Left lung (tissue), 10 donors: ENCODE data around the gene SPRYD3. TPM values are rescaled to one million over a fixed set of nuclear protein-coding genes. Genes with fewer than 3 reads are reported as not detected.

ENCODE experiments used
- ATAC-seq: fragments of 200-7000 bp; cut with Tn5 transposase; one replicate; pipeline ENCODE4 v1.9.1; 2020; ENCODE audit warnings: moderate library complexity
- DNase-seq, 4 donors: peaks; one replicate each; pipeline ENCODE4 v3.0.0-alpha.2; 2013 to 2020
- H3K27ac ChIP-seq, 2 donors: fragments of 200-600 bp; sonication (generic) in 1 of 2; one replicate each; pipeline versions ENCODE4 v1.5.0 to v1.8.0; 2020 to 2021
- H3K27me3 ChIP-seq, 2 donors: fragments of 200-600 bp; sonication (generic) in 1 of 2; one replicate each; pipeline versions ENCODE4 v1.5.0 to v1.8.0; 2020 to 2021
- H3K36me3 ChIP-seq, 2 donors: fragments of 200-600 bp; sonication (generic) in 1 of 2; one replicate each; pipeline versions ENCODE4 v1.5.0 to v1.8.0; 2020 to 2021
- H3K4me1 ChIP-seq, 2 donors: fragments of 200-600 bp; one replicate each; pipeline ENCODE4 v1.8.0; 2021
- H3K4me3 ChIP-seq, 2 donors: fragments of 200-600 bp; sonication (generic) in 1 of 2; one replicate each; pipeline versions ENCODE4 v1.5.0 to v1.8.0; 2020 to 2021; ENCODE audit warnings: mild to moderate bottlenecking in 1 of 2
- H3K9me3 ChIP-seq, 2 donors: fragments of 200-600 bp; sonication (generic) in 1 of 2; one replicate each; pipeline versions ENCODE4 v1.5.0 to v1.8.0; 2020 to 2021
- CTCF ChIP-seq, 2 donors: fragments of 200-600 bp; sonication (generic) in 1 of 2; IDR thresholded peaks; one replicate each; pipeline versions ENCODE4 v1.5.0 to v1.8.0; 2021; ENCODE audit warnings: antibody characterized with exemption in 2 of 2
- intact Hi-C, 2 donors: fragments of 100-400 bp; cut with DNase I; formaldehyde crosslinking; loops; one replicate each; pipeline versions ENCODE4 v1.11.2 to v1.14.2; 2022
- polyA plus RNA-seq, 6 donors: library from polyadenylated mRNA; unstranded; fragments of 120-200 nt; gene quantifications; one replicate each; pipeline ENCODE4 v1.2.1, GENCODE V29; 2013; ENCODE audit not compliant: insufficient read length in 6 of 6
- total RNA-seq, 2 donors: library from RNA; stranded (reverse); fragmentation: NEBNext Ultra II Directional; extraction: Animal tissue kit (Norgen Biotek cat#: 25700); gene quantifications; one replicate each; pipeline ENCODE4 v1.2.1, GENCODE V29; 2021
- donor health status: DM: no; HTN: yes; CAD: no.
- donor health status: DM: no; HTN: no; CAD: no.

Gene SPRYD3
- total and polyA plus RNA-seq, 8 donors, result 14.2 to 41.4 (median 18.1) TPM

- Histone ChIP-seq H3K27ac (no peak overlapping the region), H3K27me3 (no peaks in the 10 kb centered on the region), H3K36me3 (peaks cover 0 to 35% of the 10 kb centered on the region in 2 donors), H3K4me3 (no peak overlapping the region), H3K9me3 (no peaks in the 10 kb centered on the region), H3K4me1 (peaks cover 28 to 71% of the 10 kb centered on the region in 2 donors)
- no peak for ATAC-seq
- peak in 1 of 4 donors; percentile 61 for DNase-seq
- no peak for TF ChIP-seq CTCF (IDR thresholded peaks at IDR 0.05)
- intact Hi-C loops, result no loop called here
Observed at GRCh38 chr12:53077030-53077429, 2.2 kb downstream of the SPRYD3 start.

GRCh38 chr12:53076461-53076860 lies 2.7 kb downstream of the SPRYD3 start:
- intact Hi-C loops, result no loop called here
- H3K27me3 ChIP-seq, result no peaks in the 10 kb centered on the region
- H3K4me3 ChIP-seq, result no peak overlapping the region
- peaks cover 33 to 77% of the 10 kb centered on the region in 2 donors for H3K4me1 ChIP-seq
- ATAC-seq (no peak), DNase-seq (no peak)
- H3K36me3 ChIP-seq, result peaks cover 0 to 37% of the 10 kb centered on the region in 2 donors
- no peak for TF ChIP-seq CTCF (IDR thresholded peaks at IDR 0.05)
- no peaks in the 10 kb centered on the region for H3K9me3 ChIP-seq
- peak overlapping the region in 1 of 2 donors; percentile 41 for H3K27ac ChIP-seq

GRCh38 chr12:53074999-53075370 lies 4.2 kb downstream of the SPRYD3 start:
- Histone ChIP-seq H3K36me3 (peaks cover 0 to 51% of the 10 kb centered on the region in 2 donors), H3K9me3 (no peaks in the 10 kb centered on the region), H3K4me3 (no peak overlapping the region), H3K27ac (no peak overlapping the region), H3K4me1 (peaks cover 38 to 88% of the 10 kb centered on the region in 2 donors), H3K27me3 (no peaks in the 10 kb centered on the region)
- DNase-seq (no peak), ATAC-seq (no peak)
- intact Hi-C loops, result no loop called here
- no peak for TF ChIP-seq CTCF (IDR thresholded peaks at IDR 0.05)

GRCh38 chr12:53074283-53074998 lies 4.7 kb downstream of the SPRYD3 start:
- DNase-seq, result no peak
- intact Hi-C loops, result no loop called here
- no peak for TF ChIP-seq CTCF (IDR thresholded peaks at IDR 0.05)
- no peaks in the 10 kb centered on the region for H3K9me3 ChIP-seq
- peaks cover 35 to 85% of the 10 kb centered on the region in 2 donors for H3K4me1 ChIP-seq
- H3K36me3 ChIP-seq, result peaks cover 0 to 57% of the 10 kb centered on the region in 2 donors
- H3K4me3 ChIP-seq, result no peak overlapping the region
- peak overlapping the region in 1 of 2 donors; percentile 70 for H3K27ac ChIP-seq
- ATAC-seq, result no peak
- no peaks in the 10 kb centered on the region for H3K27me3 ChIP-seq

GRCh38 chr12:53073881-53074280 lies 5.3 kb downstream of the SPRYD3 start:
- Histone ChIP-seq H3K27ac (peak overlapping the region in 1 of 2 donors; percentile 70), H3K4me1 (peaks cover 35 to 86% of the 10 kb centered on the region in 2 donors), H3K36me3 (peaks cover 0 to 62% of the 10 kb centered on the region in 2 donors), H3K4me3 (no peak overlapping the region), H3K27me3 (no peaks in the 10 kb centered on the region), H3K9me3 (no peaks in the 10 kb centered on the region)
- no peak for TF ChIP-seq CTCF (IDR thresholded peaks at IDR 0.05)
- ATAC-seq, result peak; percentile 55
- intact Hi-C loops, result no loop called here
- DNase-seq, result no peak
